ENCODE measurements around the gene CTNND1. TPM values are rescaled to one million over a fixed set of nuclear protein-coding genes. Genes with fewer than 3 reads are reported as not detected.

The CTNND1 gene
- total and polyA plus RNA-seq, 10 of the 15 experiments (the other 5 are each of a cell fraction or from before 2014, with no cell fraction given): 4.7 to 70.0 (median 30.0) TPM

- TF ChIP-seq ZNF592 (IDR thresholded peaks at IDR 0.05): no peak
- TF ChIP-seq SIX5 (IDR thresholded peaks at IDR 0.05; ENCODE audit: low read depth, low read length, severe bottlenecking): no peak
- peak; percentile 83 for TF ChIP-seq TAF1 (IDR thresholded peaks at IDR 0.05; ENCODE audit: borderline replicate concordance, low read depth, low read length)
- TF ChIP-seq ZBTB4 (CRISPR knock-in tag; IDR thresholded peaks at IDR 0.05): peak; percentile 49; the same call in 1 of the 2 replicates
- no peak for TF ChIP-seq ZSCAN29 (IDR thresholded peaks at IDR 0.05)
- TF ChIP-seq POLR2AphosphoS5 (IDR thresholded peaks at IDR 0.05; ENCODE audit: low read length): peak; percentile 90
- no peak for TF ChIP-seq WRNIP1 (IDR thresholded peaks at IDR 0.05; ENCODE audit: borderline replicate concordance, low read depth, low read length)
- TF ChIP-seq ZNF217 (IDR thresholded peaks at IDR 0.05): no peak
- TF ChIP-seq EZH2 (IDR thresholded peaks at IDR 0.05; ENCODE audit: borderline replicate concordance, control insufficient read depth, low read depth, low read length): no peak
- TF ChIP-seq ASH2L (IDR thresholded peaks at IDR 0.05; ENCODE audit: borderline replicate concordance, low read depth): no peak
- TF ChIP-seq SRF (IDR thresholded peaks at IDR 0.05; ENCODE audit: low read depth in 2 of 2, low read length in 2 of 2): peak in 1 of 2 experiments; percentile 62; a peak in 1 of 4 replicates
- peak; percentile 62 for TF ChIP-seq MLLT1 (IDR thresholded peaks at IDR 0.05)
- no peak for TF ChIP-seq NRF1 (conservative IDR thresholded peaks at IDR 0.05; ENCODE audit: low read depth, low read length)
- peak; percentile 87 for TF ChIP-seq EED (IDR thresholded peaks at IDR 0.05; ENCODE audit: low read depth)
- TF ChIP-seq MEF2B (IDR thresholded peaks at IDR 0.05; ENCODE audit: partially characterized antibody, poor library complexity, severe bottlenecking): no peak
- TF ChIP-seq SMC3 (IDR thresholded peaks at IDR 0.05; ENCODE audit: borderline replicate concordance, low read length): no peak
- TF ChIP-seq ZNF384 (IDR thresholded peaks at IDR 0.05; ENCODE audit: borderline replicate concordance, low read depth, low read length): peak; percentile 93
- no peak for TF ChIP-seq RB1 (IDR thresholded peaks at IDR 0.05; ENCODE audit: borderline replicate concordance)
Measured at GRCh38 chr11:57761301-57762234, at the start of gene CTNND1 (continued).

All from GM12878 (cell line).